ENCODE measurements around the gene PCSK4.

- TF ChIP-seq CTCF (IDR thresholded peaks at IDR 0.05) (no peak), TCF7L2 (IDR thresholded peaks at IDR 0.05; ENCODE audit: low read depth, low read length) (no peak)
Measured at GRCh38 chr19:1469255-1470054, 20.7 kb downstream of the PCSK4 start.

All from Panc1 (cell line).